Loucy (cell line): ENCODE measurements around the gene CERS6.

Source experiments
- H2AFZ ChIP-seq: fragments of 200-600 bp; sonication (generic); 2 replicates; pipeline ENCODE4 v1.6.0; 2016; ENCODE audit warnings: antibody characterized with exemption, mild to moderate bottlenecking, low read length, moderate library complexity
- H3F3A ChIP-seq: fragments of 200-600 bp; 2 replicates; pipeline ENCODE4 v1.6.0; 2016; ENCODE audit warnings: antibody characterized with exemption, low read depth, mild to moderate bottlenecking
- H3K27me3 ChIP-seq: fragments of 200-600 bp; sonication (generic); 2 replicates; pipeline ENCODE4 v1.6.1; 2014; ENCODE audit warnings: low read length, mild to moderate bottlenecking; ENCODE audit not compliant: insufficient read depth, poor library complexity, severe bottlenecking
- H3K36me3 ChIP-seq: fragments of 200-600 bp; sonication (generic); 2 replicates; pipeline ENCODE4 v1.6.1; 2016; ENCODE audit warnings: low read length; ENCODE audit not compliant: insufficient read depth
- H3K4me1 ChIP-seq: fragments of 200-600 bp; sonication (generic); 2 replicates; pipeline ENCODE4 v1.5.1; 2014; ENCODE audit warnings: low read length, mild to moderate bottlenecking; ENCODE audit not compliant: insufficient read depth, poor library complexity, severe bottlenecking
- H3K4me2 ChIP-seq: fragments of 200-600 bp; sonication (generic); 2 replicates; pipeline ENCODE4 v1.6.0; 2014; ENCODE audit warnings: antibody characterized with exemption, low read length, low read depth, mild to moderate bottlenecking; ENCODE audit not compliant: poor library complexity, severe bottlenecking
- H3K4me3 ChIP-seq: fragments of 200-600 bp; sonication (generic); 2 replicates; pipeline ENCODE4 v1.5.1; 2014; ENCODE audit warnings: low read length, mild to moderate bottlenecking, mixed read lengths; ENCODE audit not compliant: poor library complexity, severe bottlenecking
- H3K79me2 ChIP-seq: fragments of 200-600 bp; sonication (generic); 2 replicates; pipeline ENCODE4 v1.6.1; 2014; ENCODE audit warnings: low read length; ENCODE audit not compliant: insufficient read depth
- H3K9ac ChIP-seq: fragments of 200-600 bp; sonication (generic); 2 replicates; pipeline ENCODE4 v1.6.0; 2014; ENCODE audit warnings: mild to moderate bottlenecking, low read depth, low read length, moderate library complexity; ENCODE audit not compliant: poor library complexity, severe bottlenecking
- H3K9me2 ChIP-seq: fragments of 200-600 bp; sonication (generic); replicated peaks from 2 replicates; pipeline ENCODE4 v1.6.1; 2016; ENCODE audit warnings: low read depth, low read length, mixed read lengths
- H3K9me3 ChIP-seq: fragments of 200-600 bp; sonication (generic); 2 replicates; pipeline ENCODE4 v1.6.1; 2014; ENCODE audit warnings: mild to moderate bottlenecking, antibody characterized with exemption, low read length, low read depth; ENCODE audit not compliant: insufficient read depth
- H4K20me1 ChIP-seq: fragments of 200-600 bp; sonication (generic); 2 replicates; pipeline ENCODE4 v1.6.0; 2014; ENCODE audit warnings: antibody characterized with exemption, low read length, mild to moderate bottlenecking; ENCODE audit not compliant: insufficient read depth, poor library complexity, severe bottlenecking
- EZH2phosphoT487 ChIP-seq: fragments of 200-600 bp; IDR thresholded peaks from 2 replicates; pipeline ENCODE4 v1.6.1; 2018; ENCODE audit warnings: antibody characterized with exemption, mild to moderate bottlenecking, moderate library complexity, borderline replicate concordance
- TF ChIP-seq, protein P1 (sequence below): fragments of 200-600 bp; sonication (generic); conservative IDR thresholded peaks from 2 replicates; pipeline ENCODE4 v1.5.1; 2014; ENCODE audit warnings: mild to moderate bottlenecking, antibody characterized with exemption, low read length

CERS6 gene

GRCh38 chr2:168787098-168787781 is 331.2 kb downstream of the CERS6 start:
- Histone ChIP-seq H2AFZ (no peak overlapping the region), H4K20me1 (no peaks in the 10 kb centered on the region), H3K36me3 (no peaks in the 10 kb centered on the region), H3F3A (no peaks in the 10 kb centered on the region), H3K4me2 (no peak overlapping the region), H3K4me3 (no peak overlapping the region), H3K9me2 (no peaks in the 10 kb centered on the region), H3K79me2 (no peaks in the 10 kb centered on the region), H3K9ac (no peak overlapping the region), H3K27me3 (no peaks in the 10 kb centered on the region), H3K4me1 (no peaks in the 10 kb centered on the region), H3K9me3 (no peaks in the 10 kb centered on the region)
- TF ChIP-seq, protein P1, sequence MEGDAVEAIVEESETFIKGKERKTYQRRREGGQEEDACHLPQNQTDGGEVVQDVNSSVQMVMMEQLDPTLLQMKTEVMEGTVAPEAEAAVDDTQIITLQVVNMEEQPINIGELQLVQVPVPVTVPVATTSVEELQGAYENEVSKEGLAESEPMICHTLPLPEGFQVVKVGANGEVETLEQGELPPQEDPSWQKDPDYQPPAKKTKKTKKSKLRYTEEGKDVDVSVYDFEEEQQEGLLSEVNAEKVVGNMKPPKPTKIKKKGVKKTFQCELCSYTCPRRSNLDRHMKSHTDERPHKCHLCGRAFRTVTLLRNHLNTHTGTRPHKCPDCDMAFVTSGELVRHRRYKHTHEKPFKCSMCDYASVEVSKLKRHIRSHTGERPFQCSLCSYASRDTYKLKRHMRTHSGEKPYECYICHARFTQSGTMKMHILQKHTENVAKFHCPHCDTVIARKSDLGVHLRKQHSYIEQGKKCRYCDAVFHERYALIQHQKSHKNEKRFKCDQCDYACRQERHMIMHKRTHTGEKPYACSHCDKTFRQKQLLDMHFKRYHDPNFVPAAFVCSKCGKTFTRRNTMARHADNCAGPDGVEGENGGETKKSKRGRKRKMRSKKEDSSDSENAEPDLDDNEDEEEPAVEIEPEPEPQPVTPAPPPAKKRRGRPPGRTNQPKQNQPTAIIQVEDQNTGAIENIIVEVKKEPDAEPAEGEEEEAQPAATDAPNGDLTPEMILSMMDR: no peak
- no peak for TF ChIP-seq EZH2phosphoT487

DNA sequence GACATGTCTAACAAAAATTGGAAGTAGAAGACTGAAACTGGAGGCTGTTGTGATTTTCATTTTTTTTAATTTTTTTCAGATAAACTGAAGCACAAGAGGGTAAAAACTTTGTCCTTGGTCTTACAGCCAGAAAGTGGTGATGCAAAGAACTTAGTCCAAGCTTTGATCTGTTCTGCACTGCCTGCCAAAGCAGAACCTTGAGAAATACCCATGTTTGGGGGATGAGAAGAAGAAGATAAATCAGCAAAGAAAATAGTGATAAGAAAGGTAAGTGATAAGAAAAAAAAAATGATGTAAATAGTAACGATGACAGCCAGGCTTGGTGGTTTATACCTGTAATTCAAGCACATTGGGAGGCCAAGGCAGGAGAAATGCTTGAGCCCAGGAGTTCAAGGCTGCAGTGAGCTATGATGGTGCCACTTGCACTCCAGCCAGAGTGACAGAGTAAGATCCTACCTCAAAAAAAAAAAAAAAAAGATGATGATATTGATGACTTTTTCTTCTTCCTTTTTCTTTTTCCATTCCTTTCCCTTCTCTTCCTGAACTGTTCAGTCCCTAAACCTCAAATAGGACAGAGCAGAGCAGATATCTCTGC is 331.8 kb downstream of the CERS6 start:
- Histone ChIP-seq H3K9me3 (no peaks in the 10 kb centered on the region), H3K9ac (no peak overlapping the region), H3K9me2 (no peaks in the 10 kb centered on the region)

GRCh38 chr2:168789776-168790175 is 333.7 kb downstream of the CERS6 start:
- Histone ChIP-seq H2AFZ (no peak overlapping the region), H3K79me2 (no peaks in the 10 kb centered on the region), H3K27me3 (no peaks in the 10 kb centered on the region), H3K9ac (no peak overlapping the region), H4K20me1 (no peaks in the 10 kb centered on the region), H3K4me2 (no peak overlapping the region), H3F3A (no peaks in the 10 kb centered on the region), H3K9me2 (no peaks in the 10 kb centered on the region), H3K4me1 (no peaks in the 10 kb centered on the region), H3K9me3 (no peaks in the 10 kb centered on the region), H3K36me3 (no peaks in the 10 kb centered on the region), H3K4me3 (no peak overlapping the region)
- no peak for TF ChIP-seq EZH2phosphoT487
- TF ChIP-seq, protein P1: no peak

More for the DNA sequence above, 331.8 kb downstream of the CERS6 start:
- no peak overlapping the region for H3K4me2 ChIP-seq
- H3K4me3 ChIP-seq: no peak overlapping the region
- no peaks in the 10 kb centered on the region for H3F3A ChIP-seq
- no peaks in the 10 kb centered on the region for H3K27me3 ChIP-seq
- no peaks in the 10 kb centered on the region for H3K36me3 ChIP-seq
- H3K4me1 ChIP-seq: no peaks in the 10 kb centered on the region
- no peaks in the 10 kb centered on the region for H4K20me1 ChIP-seq
- no peaks in the 10 kb centered on the region for H3K79me2 ChIP-seq
- no peak overlapping the region for H2AFZ ChIP-seq
- TF ChIP-seq EZH2phosphoT487: no peak
- TF ChIP-seq, protein P1: no peak
